OCI-M1 (cell line): ENCODE data around the gene ERP44.
"Not testable (repeated sequence)": the region's sequence is repeated elsewhere in the genome, so short reads cannot be mapped to it uniquely, and the experiment has no call there.

ENCODE experiments used
- DNase-seq: peaks from one replicate; lab custom pipeline; 2025; lab: John Stamatoyannopoulos, UW

The ERP44 gene

GRCh38 chr9:100098887-100099721, at the start of gene ERP44, which contains the start of gene INVS:
Gene ERP44 (minus strand): TSS chr9:100099000. CDS start chr9:100098840, 160 bp downstream.
Gene INVS (plus strand): TSS chr9:100099243. CDS start chr9:100104522, 5,279 bp downstream.
- DNase-seq: peak; percentile 99

GRCh38 chr9:100145976-100146375, 47.2 kb upstream of the ERP44 start:
- not testable (repeated sequence) for DNase-seq

- not testable (repeated sequence) for DNase-seq
Observed at GRCh38 chr9:100145167-100145934, 46.6 kb upstream of the ERP44 start.

- not testable (repeated sequence) for DNase-seq
Observed at GRCh38 chr9:100141862-100142261, 43.1 kb upstream of the ERP44 start.

GRCh38 chr9:100140303-100140702, 41.5 kb upstream of the ERP44 start:
- DNase-seq: not testable (repeated sequence)

- peak; percentile 12 for DNase-seq
Observed at GRCh38 chr9:100136799-100137198, 38.0 kb upstream of the ERP44 start.

- no peak for DNase-seq
Observed at GRCh38 chr9:100134731-100135130, 35.9 kb upstream of the ERP44 start.

GRCh38 chr9:100131875-100132430, 33.2 kb upstream of the ERP44 start:
- DNase-seq: no peak

GRCh38 chr9:100131216-100131615, 32.4 kb upstream of the ERP44 start:
- DNase-seq: no peak

- DNase-seq: no peak
Observed at GRCh38 chr9:100129772-100130171, 31.0 kb upstream of the ERP44 start.

GRCh38 chr9:100126423-100126822, 27.6 kb upstream of the ERP44 start:
- DNase-seq: peak; percentile 73

- DNase-seq: peak; percentile 54
Observed at GRCh38 chr9:100125910-100126309, 27.1 kb upstream of the ERP44 start.

- DNase-seq: no peak
Observed at GRCh38 chr9:100125236-100125635, 26.4 kb upstream of the ERP44 start.

- no peak for DNase-seq
Observed at GRCh38 chr9:100120286-100120685, 21.5 kb upstream of the ERP44 start.

- DNase-seq: no peak
Observed at GRCh38 chr9:100117316-100117715, 18.5 kb upstream of the ERP44 start.

- no peak for DNase-seq
Observed at GRCh38 chr9:100112677-100113336, 14.0 kb upstream of the ERP44 start.

- DNase-seq: no peak
Observed at GRCh38 chr9:100111235-100111634, 12.4 kb upstream of the ERP44 start.

GRCh38 chr9:100108559-100108958, 9.8 kb upstream of the ERP44 start:
- no peak for DNase-seq

GRCh38 chr9:100106616-100107015, 7.8 kb upstream of the ERP44 start:
- DNase-seq: no peak

GRCh38 chr9:100105861-100106260, 7.1 kb upstream of the ERP44 start:
- no peak for DNase-seq

GRCh38 chr9:100104314-100104713, 5.5 kb upstream of the ERP44 start:
- no peak for DNase-seq

GRCh38 chr9:100101608-100102007, 2.8 kb upstream of the ERP44 start:
- no peak for DNase-seq
